ENCODE data around the gene KDM1A. TPM values are rescaled to one million over a fixed set of nuclear protein-coding genes. Genes with fewer than 3 reads are reported as not detected.

KDM1A gene
- total RNA-seq, 1 donor from 2014 or later: 258 TPM

DNA sequence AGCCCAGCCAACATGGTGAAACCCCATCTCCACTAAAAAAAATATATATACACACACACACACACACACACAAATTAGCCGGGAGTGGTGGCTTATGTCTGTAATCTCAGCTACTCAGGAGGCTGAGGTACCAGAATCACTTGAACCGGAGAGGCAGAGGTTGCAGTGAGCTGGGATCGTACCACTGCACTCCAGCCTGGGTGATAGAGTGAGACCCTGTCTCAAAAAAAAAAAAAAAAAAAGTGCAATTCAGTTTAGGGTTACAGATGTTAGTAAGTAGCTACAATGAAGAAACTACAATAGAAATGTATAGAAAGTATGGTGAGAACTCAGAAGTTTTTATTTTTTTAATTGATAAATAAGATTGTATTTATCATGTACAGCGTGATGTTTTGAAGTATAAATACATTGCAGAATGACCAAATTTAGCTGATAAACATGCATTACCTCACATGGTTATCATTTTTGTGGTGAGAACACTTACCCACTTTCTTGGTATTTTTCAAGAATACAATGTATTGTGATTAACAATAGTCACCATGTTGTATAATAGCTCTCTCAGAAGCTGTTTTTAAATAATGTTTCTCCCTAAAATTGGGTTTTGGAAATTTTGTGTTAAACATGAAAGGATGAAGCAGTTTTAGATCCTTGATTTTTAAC lies 17.9 kb downstream of the KDM1A start:
- H3K27ac Mint-ChIP-seq (ENCODE audit: unreplicated experiment): no peak overlapping the region
- TF ChIP-seq CTCF (conservative IDR thresholded peaks at IDR 0.05): no peak
- no peaks in the 10 kb centered on the region for H3K9me3 Mint-ChIP-seq
- peaks cover 4% of the 10 kb centered on the region for H3K36me3 Mint-ChIP-seq (ENCODE audit: low read depth)
- H3K27me3 Mint-ChIP-seq (ENCODE audit: low read depth): no peaks in the 10 kb centered on the region
- H3K4me3 Mint-ChIP-seq: no peak overlapping the region
- H3K4me1 Mint-ChIP-seq: peaks cover 42% of the 10 kb centered on the region
- no peak for DNase-seq (ENCODE audit: low read depth, low spot score)

DNA sequence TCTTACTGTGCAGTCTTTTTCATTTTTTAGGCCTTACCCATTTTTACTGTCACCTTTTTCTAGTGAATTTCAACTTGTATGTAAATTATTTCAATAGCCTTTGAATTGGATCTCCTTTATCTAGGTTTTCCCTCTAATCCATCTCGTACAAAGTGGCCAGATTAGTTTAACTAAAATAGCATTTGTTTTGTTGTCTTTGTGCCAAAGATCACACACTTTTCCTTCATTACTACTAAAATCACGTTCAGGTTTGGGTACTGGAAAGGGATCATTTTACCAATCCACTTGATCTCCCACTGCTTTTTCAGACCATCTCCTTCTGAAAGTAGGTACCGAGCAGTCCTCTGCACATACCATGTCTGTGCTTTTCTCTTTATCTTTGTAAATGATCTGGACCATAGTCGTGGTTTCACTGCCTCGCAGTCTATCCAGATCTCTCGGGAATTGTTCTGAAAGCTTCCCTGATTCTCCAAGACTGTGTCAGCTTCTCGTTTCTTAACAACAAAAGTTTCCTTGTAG lies 20.1 kb downstream of the KDM1A start:
- no peak overlapping the region for H3K27ac Mint-ChIP-seq (ENCODE audit: unreplicated experiment)
- no peak overlapping the region for H3K4me3 Mint-ChIP-seq

DNA sequence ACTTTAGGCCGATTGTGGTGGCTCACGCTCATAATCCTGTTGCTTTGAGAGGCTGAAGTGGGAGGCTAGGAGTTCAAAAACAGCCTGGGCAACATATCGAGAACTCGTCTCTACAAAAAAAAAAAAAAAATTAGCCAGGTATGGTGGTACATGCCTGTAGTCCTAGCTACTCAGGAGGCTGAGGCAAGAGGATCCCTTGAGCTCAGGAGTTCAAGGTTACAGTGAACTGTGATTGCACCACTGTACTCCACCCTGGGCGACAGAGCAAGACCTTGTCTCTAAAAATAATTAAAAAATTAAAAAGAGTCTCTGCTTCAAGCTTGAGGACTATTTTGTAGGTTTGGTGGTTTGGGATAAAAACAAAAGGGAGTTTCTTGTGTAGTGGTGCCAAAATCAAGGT lies 21.2 kb downstream of the KDM1A start:
- Mint-ChIP-seq H3K4me3 (no peak overlapping the region), H3K27me3 (ENCODE audit: low read depth) (no peaks in the 10 kb centered on the region), H3K36me3 (ENCODE audit: low read depth) (peaks cover 4% of the 10 kb centered on the region), H3K27ac (ENCODE audit: unreplicated experiment) (no peak overlapping the region), H3K4me1 (peaks cover 48% of the 10 kb centered on the region), H3K9me3 (no peaks in the 10 kb centered on the region)
- no peak for TF ChIP-seq CTCF (conservative IDR thresholded peaks at IDR 0.05)
- DNase-seq (ENCODE audit: low read depth, low spot score): no peak

More for the DNA sequence above, 20.1 kb downstream of the KDM1A start:
- no peak for TF ChIP-seq CTCF (conservative IDR thresholded peaks at IDR 0.05)
- Mint-ChIP-seq H3K36me3 (ENCODE audit: low read depth) (peaks cover 4% of the 10 kb centered on the region), H3K27me3 (ENCODE audit: low read depth) (no peaks in the 10 kb centered on the region), H3K9me3 (no peaks in the 10 kb centered on the region), H3K4me1 (peaks cover 46% of the 10 kb centered on the region)
- no peak for DNase-seq (ENCODE audit: low read depth, low spot score)

DNA sequence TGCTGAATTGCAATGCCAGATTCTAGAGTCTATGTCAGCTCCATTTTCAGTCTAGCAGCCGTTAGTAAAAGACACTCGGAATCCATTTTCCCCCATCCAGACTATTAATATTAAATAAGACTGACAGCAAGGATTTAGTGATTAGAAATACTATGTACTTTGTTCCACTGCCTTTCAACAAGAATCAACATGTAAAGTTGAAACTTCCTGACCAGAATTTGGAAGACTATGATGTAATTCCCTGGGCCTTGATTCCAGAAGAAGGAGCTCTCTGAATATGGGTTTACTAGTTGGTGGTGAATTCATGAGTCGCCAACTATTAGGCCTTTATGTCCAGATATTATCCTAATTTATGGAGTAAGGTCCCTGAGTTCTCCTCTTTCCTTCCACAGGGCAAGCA lies 24.8 kb downstream of the KDM1A start:
- Mint-ChIP-seq H3K4me3 (no peak overlapping the region), H3K27me3 (ENCODE audit: low read depth) (no peaks in the 10 kb centered on the region), H3K9me3 (no peaks in the 10 kb centered on the region), H3K27ac (ENCODE audit: unreplicated experiment) (no peak overlapping the region), H3K4me1 (peaks cover 26% of the 10 kb centered on the region), H3K36me3 (ENCODE audit: low read depth) (peaks cover 6% of the 10 kb centered on the region)
- no peak for DNase-seq (ENCODE audit: low read depth, low spot score)
- TF ChIP-seq CTCF (conservative IDR thresholded peaks at IDR 0.05): no peak

DNA sequence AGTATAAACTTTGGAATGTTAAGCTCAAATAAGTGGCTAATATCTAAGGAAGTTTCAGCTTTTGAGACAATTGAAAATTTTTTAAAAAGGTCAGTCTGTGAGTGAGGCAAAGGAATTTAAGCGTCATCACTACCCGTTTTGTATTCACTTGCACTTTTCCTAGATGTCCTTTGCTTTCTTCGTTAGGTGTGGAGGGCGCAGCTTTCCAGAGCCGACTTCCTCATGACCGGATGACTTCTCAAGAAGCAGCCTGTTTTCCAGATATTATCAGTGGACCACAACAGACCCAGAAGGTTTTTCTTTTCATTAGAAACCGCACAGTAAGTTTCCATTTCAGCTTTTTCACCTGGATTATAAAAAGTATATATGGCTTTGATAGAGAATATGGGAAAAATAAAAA lies 30.9 kb downstream of the KDM1A start:
- no peak overlapping the region for H3K27ac Mint-ChIP-seq (ENCODE audit: unreplicated experiment)
- no peaks in the 10 kb centered on the region for H3K27me3 Mint-ChIP-seq (ENCODE audit: low read depth)
- no peak for DNase-seq (ENCODE audit: low read depth, low spot score)
- H3K4me3 Mint-ChIP-seq: no peak overlapping the region
- TF ChIP-seq CTCF (conservative IDR thresholded peaks at IDR 0.05): no peak
- H3K36me3 Mint-ChIP-seq (ENCODE audit: low read depth): peaks cover 10% of the 10 kb centered on the region
- H3K4me1 Mint-ChIP-seq: no peaks in the 10 kb centered on the region
- no peaks in the 10 kb centered on the region for H3K9me3 Mint-ChIP-seq
